K562 (cell line): Measurements from ENCODE around the gene SAE1. TPM values are rescaled to one million over a fixed set of nuclear protein-coding genes. Genes with fewer than 3 reads are reported as not detected.
A peak's percentile ranks its signal among the peaks of the same experiment; 100 is the strongest.

Experiments used
- ATAC-seq: fragments of 200-7000 bp; cut with Tn5 transposase; 3 replicates; pipeline ENCODE4 v1.9.1; 2020; ENCODE audit warnings: moderate library complexity
- BruUV-seq: library from RNA; stranded (reverse); fragments of 400-500 nt; replicated peaks from 2 replicates; lab custom pipeline; 2021; lab: Mats Ljungman, UMichigan
- CTCF ChIA-PET: fragments of 300-600 bp; formaldehyde crosslinking; extraction: SDS; loops from one replicate; lab custom pipeline; 2021; ENCODE audit warnings: low intra/inter-chr PET ratio; lab: Yijun Ruan, JAX
- POLR2A ChIA-PET: fragments of 300-600, 350-650 bp; sonication (Branson Sonifier 250); formaldehyde crosslinking; extraction: SDS; loops from one replicate; lab custom pipeline; 2021; ENCODE audit warnings: antibody characterized with exemption, inconsistent platforms; lab: Yijun Ruan, JAX
- DNase-seq, 4 experiments: peaks; one replicate each; pipeline versions ENCODE4 v3.0.0 to v3.0.0-alpha.2; 2011 to 2018; ENCODE audit warnings: low spot score in 3 of 4, mixed read lengths in 3 of 4; ENCODE audit errors: extremely low read depth in 1 of 4
- FAIRE-seq: peaks from 2 replicates; lab custom pipeline; 2011; peaks lifted over from hg19 to GRCh38; lab: Jason Lieb, UNC
- H2AFZ ChIP-seq: 2 replicates; pipeline ENCODE4 v1.6.0; 2011; ENCODE audit warnings: low read depth, low read length, control low read depth, inconsistent platforms
- H3K27ac ChIP-seq: fragments of 200-600 bp; 3 replicates; pipeline ENCODE4 v1.8.0; 2011; ENCODE audit warnings: low read depth, mild to moderate bottlenecking, control low read depth, inconsistent platforms, low read length, moderate library complexity, mixed read lengths; ENCODE audit errors: extremely low read depth
- H3K27me3 ChIP-seq, 2 experiments: fragments of 300-600 bp in 1 of 2; 2 replicates in 1 of 2; 3 replicates in 1 of 2; pipeline versions ENCODE4 v1.6.0 to v1.8.0; 2011; ENCODE audit warnings: inconsistent platforms in 2 of 2, low read length in 2 of 2, mild to moderate bottlenecking in 1 of 2, mixed read lengths in 1 of 2, moderate library complexity in 1 of 2; ENCODE audit not compliant: control insufficient read depth in 2 of 2, insufficient read depth in 2 of 2
- H3K36me3 ChIP-seq: fragments of 300-600 bp; 3 replicates; pipeline ENCODE4 v1.8.0; 2011; ENCODE audit warnings: mild to moderate bottlenecking, low read length, inconsistent platforms; ENCODE audit not compliant: control insufficient read depth, insufficient read depth
- H3K4me1 ChIP-seq, 2 experiments: fragments of 200-600 bp in 1 of 2; replicated peaks in 1 of 2; 2 replicates in 1 of 2; 3 replicates in 1 of 2; pipeline versions ENCODE4 v1.5.1 to v1.8.0; 2011; ENCODE audit warnings: inconsistent platforms in 2 of 2, low read length in 2 of 2, mild to moderate bottlenecking in 1 of 2, mixed read lengths in 1 of 2, moderate library complexity in 1 of 2; ENCODE audit not compliant: control insufficient read depth in 2 of 2, insufficient read depth in 2 of 2
- H3K4me2 ChIP-seq: 2 replicates; pipeline ENCODE4 v1.6.1; 2011; ENCODE audit warnings: low read length, control low read depth, inconsistent platforms, mixed read lengths; ENCODE audit not compliant: insufficient read depth
- H3K4me3 ChIP-seq: fragments of 200-600 bp; sonication (generic), shearing (Covaris generic); 2 replicates; pipeline ENCODE4 v1.5.1; 2016; ENCODE audit warnings: control low read depth, inconsistent platforms
- H3K79me2 ChIP-seq: fragments of 200-600 bp; 3 replicates; pipeline ENCODE4 v1.8.0; 2011; ENCODE audit warnings: low read length, inconsistent platforms; ENCODE audit not compliant: control insufficient read depth, insufficient read depth
- H3K9ac ChIP-seq, 2 experiments: 2 replicates each; pipeline versions ENCODE4 v1.6.0 to v1.6.1; 2011; ENCODE audit warnings: low read depth in 2 of 2, low read length in 2 of 2, control low read depth in 1 of 2, inconsistent platforms in 1 of 2, mild to moderate bottlenecking in 1 of 2, mixed read lengths in 1 of 2; ENCODE audit not compliant: insufficient read depth in 1 of 2
- H3K9me1 ChIP-seq: one replicate; pipeline ENCODE4 v1.6.0; 2011; ENCODE audit warnings: inconsistent platforms, mild to moderate bottlenecking, low read length, moderate library complexity; ENCODE audit not compliant: control insufficient read depth, insufficient read depth
- H3K9me3 ChIP-seq: replicated peaks from 2 replicates; pipeline ENCODE4 v1.5.1; 2011; ENCODE audit warnings: low read depth, low read length, inconsistent platforms; ENCODE audit not compliant: control insufficient read depth, insufficient read depth
- H4K20me1 ChIP-seq: replicated peaks from 2 replicates; pipeline ENCODE4 v1.6.1; 2011; ENCODE audit warnings: low read length, inconsistent platforms, mixed read lengths; ENCODE audit not compliant: control insufficient read depth, insufficient read depth
- ATF7 ChIP-seq: fragments of 450-650 bp; IDR thresholded peaks from 2 replicates; pipeline ENCODE4 v1.7.1; 2014; ENCODE audit warnings: mild to moderate bottlenecking, moderate library complexity
- BHLHE40 ChIP-seq: IDR thresholded peaks from 2 replicates; pipeline ENCODE4 v1.6.1; 2011; ENCODE audit warnings: low read length, improper control_type of control experiment
- CHAMP1 ChIP-seq: fragments of 450-650 bp; IDR thresholded peaks from 2 replicates; pipeline ENCODE4 v1.6.1; 2016; ENCODE audit warnings: mild to moderate bottlenecking
- FOXK1 ChIP-seq: sonication (generic); formaldehyde crosslinking; IDR thresholded peaks from 2 replicates; pipeline ENCODE4 v1.8.0; 2022; ENCODE audit warnings: missing genetic modification reagents, mild to moderate bottlenecking, borderline replicate concordance
- HDAC8 ChIP-seq: fragments of 450-650 bp; IDR thresholded peaks from 2 replicates; pipeline ENCODE4 v1.6.1; 2016; ENCODE audit warnings: mild to moderate bottlenecking, missing genetic modification characterization, moderate library complexity, missing compliant biosample characterization
- LEF1 ChIP-seq: fragments of 450-650 bp; IDR thresholded peaks from 2 replicates; pipeline ENCODE4 v1.6.1; 2016; ENCODE audit warnings: mild to moderate bottlenecking
- MEF2D ChIP-seq: conservative IDR thresholded peaks from 2 replicates; pipeline ENCODE4 v1.6.1; 2016; ENCODE audit warnings: low read depth, missing genetic modification characterization, missing compliant biosample characterization
- PCBP2 ChIP-seq: fragments of 200-400 bp; formaldehyde crosslinking; IDR thresholded peaks from 2 replicates; pipeline ENCODE4 v1.6.1; 2018; ENCODE audit warnings: low read length, low read depth, mild to moderate bottlenecking, moderate library complexity; ENCODE audit not compliant: poor library complexity, severe bottlenecking
- SMARCA4 ChIP-seq: fragments of 450-650 bp; IDR thresholded peaks from 2 replicates; pipeline ENCODE4 v1.6.1; 2016
- TEAD1 ChIP-seq, 2 experiments: fragments of 450-650 bp in 1 of 2; sonication (generic) in 1 of 2; formaldehyde crosslinking; IDR thresholded peaks; 2 replicates each; pipeline versions ENCODE4 v1.4.0 to v1.8.0; 2020 to 2022; ENCODE audit warnings: mild to moderate bottlenecking in 2 of 2, missing genetic modification reagents in 1 of 2
- TRIM25 ChIP-seq: fragments of 450-650 bp; IDR thresholded peaks from 2 replicates; pipeline ENCODE4 v1.7.0; 2016; ENCODE audit warnings: borderline replicate concordance
- VEZF1 ChIP-seq: fragments of 200-800 bp; sonication (Bioruptor generic); IDR thresholded peaks from 2 replicates; pipeline ENCODE4 v1.6.1; 2017; ENCODE audit warnings: missing genetic modification characterization, missing compliant biosample characterization
- ZNF354B ChIP-seq: fragments of 250-450 bp; sonication (Bioruptor Pico); IDR thresholded peaks from 2 replicates; pipeline ENCODE4 v1.4.0; 2020
- ZZZ3 ChIP-seq: fragments of 450-650 bp; IDR thresholded peaks from 2 replicates; pipeline ENCODE4 v1.6.1; 2016; ENCODE audit warnings: antibody characterized with exemption, mild to moderate bottlenecking, moderate library complexity
- WGBS: fragments of 100-300 bp; shearing (Covaris generic); methylation state at CpG from one replicate; pipeline ENCODE4 v1.1.6; 2016; ENCODE audit warnings: low coverage, mixed read lengths; ENCODE audit not compliant: insufficient coverage; ENCODE audit errors: missing lambda C conversion rate; 5-methylcytosine and 5-hydroxymethylcytosine counted together
- in situ Hi-C: fragments of 300-500 bp; cut with MboI; formaldehyde crosslinking; loops from 4 replicates; pipeline ENCODE4 v1.15.0; 2018; ENCODE audit warnings: inconsistent platforms, mixed read lengths
- intact Hi-C: fragments of 100-400 bp; cut with micrococcal nuclease; formaldehyde crosslinking; loops from 2 replicates; pipeline ENCODE4 v1.14.2; 2022
- polyA plus RNA-seq, 8 experiments: library from polyadenylated mRNA; depleted of rRNA in 4 of 8; stranded (reverse) in 5 of 8; unstranded in 3 of 8; fragments of >200 nt; fragmentation: Nextera tagmentation in 2 of 8; fragmentation: Illumina TruSeq in 1 of 8; extraction: Ambion mirVana in 2 of 8; extraction: Trizol in 1 of 8; gene quantifications; 2 replicates each; pipeline versions ENCODE4 v1.2.1 to v1.2.3, GENCODE V29; 2011 to 2014; ENCODE audit warnings: inconsistent platforms in 1 of 8, missing spikeins in 1 of 8
- total RNA-seq, 7 experiments: library from RNA; depleted of rRNA in 6 of 7; stranded (reverse); fragments of >200 nt in 6 of 7; fragmentation: Illumina TruSeq in 2 of 7; extraction: Trizol in 2 of 7; gene quantifications; 2 replicates each; pipeline versions ENCODE4 v1.2.1 to v1.2.3, GENCODE V29; 2011 to 2021; ENCODE audit warnings: low replicate concordance in 1 of 7

The SAE1 gene
- total and polyA plus RNA-seq, 9 of the 15 experiments (the other 6 are each of a cell fraction or from before 2014, with no cell fraction given), result 82.8 to 299 (median 217) TPM

GRCh38 chr19:47109177-47109540 lies 21.5 kb upstream of the SAE1 start (continued):
- no peak for TF ChIP-seq CHAMP1
- TF ChIP-seq ZZZ3, result no peak
- TF ChIP-seq VEZF1, result no peak
- TF ChIP-seq TEAD1 (CRISPR knock-in tag; IDR thresholded peaks at IDR 0.05), result no peak

- H3K36me3 ChIP-seq, result peaks cover 42% of the 10 kb centered on the region
- H3K79me2 ChIP-seq, result peaks cover 77% of the 10 kb centered on the region
- no TSS peak for BruUV-seq
- WGBS, result 1% methylated on average over 15 of the region's 15 CpGs
- no peaks in the 10 kb centered on the region for H4K20me1 ChIP-seq
- FAIRE-seq (peak; percentile 94), DNase-seq (peak; percentile 19 to 85 (median 44)), ATAC-seq (peak; percentile 12)
- H3K4me3 ChIP-seq, result peak overlapping the region; percentile 89
- H3K9ac ChIP-seq, result peak overlapping the region; percentile 98 to 99
- H3K9me3 ChIP-seq, result no peaks in the 10 kb centered on the region
- H3K9me1 ChIP-seq, result no peaks in the 10 kb centered on the region
- H3K27me3 ChIP-seq, result no peaks in the 10 kb centered on the region
- H3K4me2 ChIP-seq, result peak overlapping the region; percentile 88
- ChIA-PET POLR2A (interaction anchor here (0.7 to 1.7 kb wide), 6 partner anchors 10 to 80 kb away, joined by 3 to 8 read pairs (median 4); partner anchors contain the start of gene SAE1), CTCF (no interaction called here)
- H2AFZ ChIP-seq, result no peak overlapping the region
- intact Hi-C loops, result loop anchor here (5.0 kb wide), 1 partner anchor 247 kb away; the partner anchor contains the start of gene ARHGAP35
- in situ Hi-C loops, result no loop called here
- peaks cover 18 to 43% of the 10 kb centered on the region in 2 experiments for H3K4me1 ChIP-seq
- peak overlapping the region; percentile 96 for H3K27ac ChIP-seq
- TF ChIP-seq PCBP2, result no peak
- peak; percentile 77 for TF ChIP-seq MEF2D (tag)
- peak; percentile 13; the same call in 1 of the 2 replicates for TF ChIP-seq SMARCA4
- 0 out of 2 replicates have a peak, but pooled peaks have one; percentile 19 for TF ChIP-seq ZNF354B (CRISPR knock-in tag)
- peak; percentile 56 for TF ChIP-seq BHLHE40
- no peak for TF ChIP-seq HDAC8 (tag)
- peak; percentile 40; the same call in 1 of the 2 replicates for TF ChIP-seq FOXK1 (CRISPR knock-in tag)
- peak; percentile 57 for TF ChIP-seq ATF7
- no peak for TF ChIP-seq TRIM25
- TF ChIP-seq LEF1, result peak; percentile 67
Observed at GRCh38 chr19:47109541-47110375, 20.9 kb upstream of the SAE1 start.
